Activated B cell treated with CpG ODN at 0.5 μM for 24 hours (primary cell): ENCODE results near the gene TUBB4B. TPM values are rescaled to one million over a fixed set of nuclear protein-coding genes. Genes with fewer than 3 reads are reported as not detected.
"Not testable (repeated sequence)": the region's sequence is repeated elsewhere in the genome, so short reads cannot be mapped to it uniquely, and the experiment has no call there.

ENCODE experiments used
- ATAC-seq: fragments of 200-7000 bp; cut with Tn5 transposase; one replicate; pipeline ENCODE4 v1.10.0; 2021; ENCODE audit warnings: low read depth, mild to moderate bottlenecking, moderate library complexity
- CTCF ChIA-PET: fragments of 350-600 bp; sonication (Branson Sonifier 250); formaldehyde crosslinking; loops from one replicate; lab custom pipeline; 2021; ENCODE audit warnings: antibody characterized with exemption; lab: Charles Lee
- POLR2A ChIA-PET: fragments of 350-600 bp; sonication (Branson Sonifier 250); formaldehyde crosslinking; loops from one replicate; lab custom pipeline; 2021; ENCODE audit warnings: antibody characterized with exemption; lab: Charles Lee
- DNase-seq: peaks from one replicate; pipeline ENCODE4 v3.0.0; 2022
- H3K27ac Mint-ChIP-seq: one replicate; pipeline ENCODE4 v1.8.0; 2020; ENCODE audit warnings: mixed read lengths
- H3K27me3 Mint-ChIP-seq: one replicate; pipeline ENCODE4 v1.8.0; 2021; ENCODE audit warnings: mixed read lengths
- H3K36me3 Mint-ChIP-seq: one replicate; pipeline ENCODE4 v1.8.0; 2021; ENCODE audit warnings: low read depth, mixed read lengths
- H3K4me1 Mint-ChIP-seq: one replicate; pipeline ENCODE4 v1.8.0; 2021; ENCODE audit warnings: mixed read lengths
- H3K4me3 Mint-ChIP-seq: one replicate; pipeline ENCODE4 v1.8.0; 2020; ENCODE audit warnings: mild to moderate bottlenecking, mixed read lengths
- H3K9me3 Mint-ChIP-seq: one replicate; pipeline ENCODE4 v1.8.0; 2020; ENCODE audit warnings: mixed read lengths
- intact Hi-C: fragments of 100-400 bp; cut with micrococcal nuclease; formaldehyde crosslinking; loops from one replicate; pipeline ENCODE4 v1.15.1; 2024
- total RNA-seq: library from RNA; stranded (reverse); gene quantifications from 2 replicates; pipeline ENCODE4 v1.2.3, GENCODE V29; 2022
- TF ChIP-seq, protein P1 (sequence below): fragments of 200-600 bp; IDR thresholded peaks from one replicate; pipeline ENCODE4 v1.8.0; 2022; ENCODE audit warnings: antibody characterized with exemption, mild to moderate bottlenecking

Gene TUBB4B
- total RNA-seq, 1 donor from 2014 or later, result 182 TPM

DNA sequence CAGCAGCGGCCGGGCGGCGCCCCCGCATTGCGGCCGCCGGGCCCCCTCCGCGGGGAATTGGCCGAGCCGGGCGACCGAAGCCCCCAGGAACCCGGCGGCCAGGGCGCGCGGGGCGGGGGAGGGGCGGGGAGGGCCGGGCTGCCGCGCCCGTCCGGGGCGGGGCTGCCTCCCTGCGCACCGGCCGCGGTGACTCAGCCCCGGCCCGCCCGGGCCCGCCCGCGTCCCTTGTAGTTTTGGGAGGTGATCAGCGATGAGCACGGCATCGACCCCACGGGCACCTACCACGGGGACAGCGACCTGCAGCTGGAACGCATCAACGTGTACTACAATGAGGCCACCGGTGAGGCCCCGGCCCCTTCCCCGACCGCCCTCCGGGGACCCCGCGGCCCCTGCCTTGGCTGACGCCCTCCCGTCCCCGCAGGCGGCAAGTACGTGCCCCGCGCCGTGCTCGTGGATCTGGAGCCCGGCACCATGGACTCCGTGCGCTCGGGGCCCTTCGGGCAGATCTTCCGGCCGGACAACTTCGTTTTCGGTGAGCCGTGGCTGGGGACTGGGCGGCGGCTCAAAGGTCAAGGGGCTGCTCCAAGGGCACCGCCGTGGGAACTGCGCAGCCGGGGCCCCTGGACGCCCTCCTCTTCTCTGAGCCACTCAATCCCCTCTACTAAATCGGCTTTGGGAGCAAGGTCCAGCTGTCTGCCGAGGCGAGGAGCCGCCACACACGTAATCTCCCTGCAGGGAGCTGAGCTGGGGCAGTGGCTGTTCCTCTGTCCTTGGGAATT lies 592 bp downstream of the TUBB4B start:
- peaks cover 25% of the 10 kb centered on the region for H3K36me3 Mint-ChIP-seq
- peak overlapping the region; percentile 88 for H3K4me3 Mint-ChIP-seq
- no peaks in the 10 kb centered on the region for H3K9me3 Mint-ChIP-seq
- CTCF ChIA-PET, result interaction anchor here (1.3 to 1.6 kb wide), 2 partner anchors 22 to 195 kb away, joined by 4 to 6 read pairs; partner anchors contain the start of gene NPDC1
- H3K27me3 Mint-ChIP-seq, result no peaks in the 10 kb centered on the region
- peaks cover 44% of the 10 kb centered on the region for H3K4me1 Mint-ChIP-seq
- TF ChIP-seq, protein P1, sequence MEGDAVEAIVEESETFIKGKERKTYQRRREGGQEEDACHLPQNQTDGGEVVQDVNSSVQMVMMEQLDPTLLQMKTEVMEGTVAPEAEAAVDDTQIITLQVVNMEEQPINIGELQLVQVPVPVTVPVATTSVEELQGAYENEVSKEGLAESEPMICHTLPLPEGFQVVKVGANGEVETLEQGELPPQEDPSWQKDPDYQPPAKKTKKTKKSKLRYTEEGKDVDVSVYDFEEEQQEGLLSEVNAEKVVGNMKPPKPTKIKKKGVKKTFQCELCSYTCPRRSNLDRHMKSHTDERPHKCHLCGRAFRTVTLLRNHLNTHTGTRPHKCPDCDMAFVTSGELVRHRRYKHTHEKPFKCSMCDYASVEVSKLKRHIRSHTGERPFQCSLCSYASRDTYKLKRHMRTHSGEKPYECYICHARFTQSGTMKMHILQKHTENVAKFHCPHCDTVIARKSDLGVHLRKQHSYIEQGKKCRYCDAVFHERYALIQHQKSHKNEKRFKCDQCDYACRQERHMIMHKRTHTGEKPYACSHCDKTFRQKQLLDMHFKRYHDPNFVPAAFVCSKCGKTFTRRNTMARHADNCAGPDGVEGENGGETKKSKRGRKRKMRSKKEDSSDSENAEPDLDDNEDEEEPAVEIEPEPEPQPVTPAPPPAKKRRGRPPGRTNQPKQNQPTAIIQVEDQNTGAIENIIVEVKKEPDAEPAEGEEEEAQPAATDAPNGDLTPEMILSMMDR, result no peak
- POLR2A ChIA-PET, result interaction anchor here (0.9 to 6.2 kb wide), 34 partner anchors 10 to 541 kb away, joined by 3 to 160 read pairs (median 5); partner anchors contain the start of genes ANAPC2, C8G, CYSRT1 and DPP7
- H3K27ac Mint-ChIP-seq, result no peak overlapping the region
- DNase-seq, result peak; percentile 63
- peak; percentile 12 for ATAC-seq
- intact Hi-C loops, result loop anchor here (1.0 to 5.0 kb wide), 10 partner anchors 14 to 451 kb away; partner anchors contain the start of genes EXD3, NDOR1, NELFB and NOXA1

DNA sequence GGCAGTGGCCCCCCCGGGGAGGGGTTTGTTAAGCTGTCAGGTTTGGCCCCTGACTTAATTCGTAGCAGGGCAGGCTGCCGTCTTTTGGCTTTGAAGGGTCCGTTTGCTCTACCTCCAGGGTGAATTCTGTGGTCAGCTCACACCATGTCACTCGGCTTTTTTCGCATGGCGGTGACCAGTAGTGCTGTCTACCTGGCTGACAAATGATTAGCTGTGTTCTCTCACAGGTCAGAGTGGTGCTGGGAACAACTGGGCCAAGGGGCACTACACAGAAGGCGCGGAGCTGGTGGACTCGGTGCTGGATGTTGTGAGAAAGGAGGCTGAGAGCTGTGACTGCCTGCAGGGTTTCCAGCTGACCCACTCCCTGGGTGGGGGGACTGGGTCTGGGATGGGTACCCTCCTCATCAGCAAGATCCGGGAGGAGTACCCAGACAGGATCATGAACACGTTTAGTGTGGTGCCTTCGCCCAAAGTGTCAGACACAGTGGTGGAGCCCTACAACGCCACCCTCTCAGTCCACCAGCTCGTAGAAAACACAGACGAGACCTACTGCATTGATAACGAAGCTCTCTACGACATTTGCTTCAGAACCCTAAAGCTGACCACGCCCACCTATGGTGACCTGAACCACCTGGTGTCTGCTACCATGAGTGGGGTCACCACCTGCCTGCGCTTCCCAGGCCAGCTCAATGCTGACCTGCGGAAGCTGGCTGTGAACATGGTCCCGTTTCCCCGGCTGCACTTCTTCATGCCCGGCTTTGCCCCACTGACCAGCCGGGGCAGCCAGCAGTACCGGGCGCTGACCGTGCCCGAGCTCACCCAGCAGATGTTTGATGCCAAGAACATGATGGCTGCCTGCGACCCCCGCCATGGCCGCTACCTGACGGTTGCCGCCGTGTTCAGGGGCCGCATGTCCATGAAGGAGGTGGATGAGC lies 1.4 kb downstream of the TUBB4B start:
- ATAC-seq, result no peak
- Mint-ChIP-seq H3K27ac (peak overlapping the region; percentile 69), H3K4me3 (peak overlapping the region; percentile 81), H3K36me3 (peaks cover 25% of the 10 kb centered on the region), H3K27me3 (no peaks in the 10 kb centered on the region), H3K9me3 (no peaks in the 10 kb centered on the region), H3K4me1 (peaks cover 38% of the 10 kb centered on the region)
- ChIA-PET CTCF (interaction anchor here (0.8 kb wide), 1 partner anchor 11 kb away, joined by 3 read pairs; no protein-coding TSS in a partner anchor), POLR2A (interaction anchor here (0.9 to 6.2 kb wide), 14 partner anchors 11 to 452 kb away, joined by 3 to 160 read pairs (median 5); partner anchors contain the start of genes ANAPC2, C8G, MAN1B1 and NELFB)
- DNase-seq, result no peak
- TF ChIP-seq, protein P1, result no peak
- intact Hi-C loops, result loop anchor here (5.0 kb wide), 1 partner anchor 180 kb away; the partner anchor contains the start of genes EXD3 and NOXA1

DNA sequence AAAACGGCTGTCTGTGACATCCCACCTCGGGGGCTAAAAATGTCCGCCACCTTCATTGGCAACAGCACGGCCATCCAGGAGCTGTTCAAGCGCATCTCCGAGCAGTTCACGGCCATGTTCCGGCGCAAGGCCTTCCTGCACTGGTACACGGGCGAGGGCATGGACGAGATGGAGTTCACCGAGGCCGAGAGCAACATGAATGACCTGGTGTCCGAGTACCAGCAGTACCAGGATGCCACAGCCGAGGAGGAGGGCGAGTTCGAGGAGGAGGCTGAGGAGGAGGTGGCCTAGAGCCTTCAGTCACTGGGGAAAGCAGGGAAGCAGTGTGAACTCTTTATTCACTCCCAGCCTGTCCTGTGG lies 2.2 kb downstream of the TUBB4B start:
- H3K27ac Mint-ChIP-seq, H3K27me3 Mint-ChIP-seq, H3K4me3 Mint-ChIP-seq, ATAC-seq, CTCF ChIA-PET, H3K9me3 Mint-ChIP-seq, DNase-seq: not testable (repeated sequence)
- peaks cover 25% of the 10 kb centered on the region for H3K36me3 Mint-ChIP-seq
- intact Hi-C loops, result loop anchor here (5.0 kb wide), 1 partner anchor 179 kb away; the partner anchor contains the start of genes EXD3 and NOXA1
- peaks cover 35% of the 10 kb centered on the region for H3K4me1 Mint-ChIP-seq
- POLR2A ChIA-PET, result interaction anchor here (1.0 to 6.2 kb wide), 4 partner anchors 10 to 453 kb away, joined by 3 to 160 read pairs (median 6); partner anchors contain the start of genes NELFB, STPG3 and TMEM141

DNA sequence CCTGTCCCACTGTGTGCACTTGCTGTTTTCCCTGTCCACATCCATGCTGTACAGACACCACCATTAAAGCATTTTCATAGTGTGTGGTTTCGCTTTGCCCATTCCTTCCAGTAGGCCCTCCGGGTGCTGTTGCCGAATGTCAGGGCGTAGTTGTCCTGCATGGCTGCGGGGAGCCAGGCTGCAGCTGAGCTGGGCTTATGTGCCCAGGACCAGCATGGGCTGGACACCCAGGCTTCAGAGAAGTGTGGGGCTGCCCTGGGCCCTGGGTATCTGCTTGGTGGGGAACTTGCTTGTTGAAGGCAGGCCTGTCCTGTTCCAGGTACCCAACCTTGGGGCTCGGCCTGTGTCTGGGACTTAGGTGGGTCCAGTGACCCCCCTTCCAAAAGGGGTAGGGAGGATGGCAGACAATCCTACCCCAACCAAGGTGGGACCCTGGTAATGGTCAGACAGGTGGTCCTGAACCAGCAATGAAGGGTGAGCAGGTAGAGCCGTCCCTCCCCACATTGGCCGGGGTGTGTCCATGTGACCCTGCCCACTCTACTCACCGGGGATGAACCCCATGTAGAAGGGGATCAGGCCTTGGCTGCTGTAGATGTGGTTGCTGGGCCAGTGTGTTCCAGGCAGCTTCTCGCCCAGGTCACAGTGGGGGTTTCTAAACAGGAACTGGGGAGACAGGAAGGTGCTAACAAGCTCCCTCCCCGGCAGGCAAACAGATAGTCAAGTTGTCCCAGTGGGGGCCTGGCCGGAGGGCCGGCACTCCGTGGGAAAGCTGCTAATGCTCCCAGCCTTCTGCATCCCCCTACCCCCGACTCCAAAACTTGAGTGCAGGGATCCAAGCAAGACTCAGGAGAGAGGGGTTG lies 2.8 kb downstream of the TUBB4B start:
- ChIA-PET CTCF (no interaction called here), POLR2A (interaction anchor here (0.7 to 6.2 kb wide), 3 partner anchors 9 to 214 kb away, joined by 3 to 160 read pairs (median 9); partner anchors contain the start of genes NELFB and STPG3)
- ATAC-seq (no peak), DNase-seq (no peak)
- no peak overlapping the region for H3K4me3 Mint-ChIP-seq
- peaks cover 32% of the 10 kb centered on the region for H3K4me1 Mint-ChIP-seq
- H3K27ac Mint-ChIP-seq, result no peak overlapping the region
- no peaks in the 10 kb centered on the region for H3K27me3 Mint-ChIP-seq
- TF ChIP-seq, protein P1, result no peak
- peaks cover 25% of the 10 kb centered on the region for H3K36me3 Mint-ChIP-seq
- H3K9me3 Mint-ChIP-seq, result no peaks in the 10 kb centered on the region
- intact Hi-C loops, result loop anchor here (5.0 kb wide), 1 partner anchor 178 kb away; the partner anchor contains the start of genes EXD3 and NOXA1
